HUES48 (cell line): ENCODE data around the gene SPEM1.

ENCODE experiments used
- H3K27ac ChIP-seq: one replicate; pipeline ENCODE4 v1.7.0; 2013; ENCODE audit warnings: low read depth, low read length, inconsistent platforms
- H3K27me3 ChIP-seq: 2 replicates; pipeline ENCODE4 v1.6.1; 2013; ENCODE audit warnings: mild to moderate bottlenecking, low read length; ENCODE audit not compliant: control insufficient read depth, insufficient read depth
- H3K36me3 ChIP-seq: 2 replicates; pipeline ENCODE4 v1.6.1; 2013; ENCODE audit warnings: low read length; ENCODE audit not compliant: control insufficient read depth, insufficient read depth
- H3K4me1 ChIP-seq: 2 replicates; pipeline ENCODE4 v1.6.1; 2013; ENCODE audit warnings: mild to moderate bottlenecking, low read length; ENCODE audit not compliant: control insufficient read depth, insufficient read depth
- H3K4me3 ChIP-seq: 2 replicates; pipeline ENCODE4 v1.5.1; 2013; ENCODE audit warnings: mild to moderate bottlenecking, low read depth, low read length
- H3K9ac ChIP-seq: 2 replicates; pipeline ENCODE4 v1.6.1; 2013; ENCODE audit warnings: mild to moderate bottlenecking, low read depth, low read length, moderate library complexity
- H3K9me3 ChIP-seq: 2 replicates; pipeline ENCODE4 v1.6.1; 2013; ENCODE audit warnings: low read length; ENCODE audit not compliant: control insufficient read depth, insufficient read depth

Gene SPEM1

GRCh38 chr17:7409716-7410115 is 10.4 kb upstream of the SPEM1 start:
- no peak overlapping the region for H3K4me3 ChIP-seq
- H3K4me1 ChIP-seq: peaks cover 6% of the 10 kb centered on the region; the same call in 1 of the 2 replicates
- no peak overlapping the region for H3K27ac ChIP-seq
- H3K9ac ChIP-seq: no peak overlapping the region
- H3K27me3 ChIP-seq: no peaks in the 10 kb centered on the region
- H3K36me3 ChIP-seq: peaks cover 30% of the 10 kb centered on the region
- no peaks in the 10 kb centered on the region for H3K9me3 ChIP-seq

- no peaks in the 10 kb centered on the region for H3K27me3 ChIP-seq
- no peak overlapping the region for H3K27ac ChIP-seq
- H3K4me3 ChIP-seq: no peak overlapping the region
- no peaks in the 10 kb centered on the region for H3K9me3 ChIP-seq
- no peak overlapping the region for H3K9ac ChIP-seq
- peaks cover 41% of the 10 kb centered on the region for H3K36me3 ChIP-seq
- H3K4me1 ChIP-seq: peaks cover 6% of the 10 kb centered on the region; the same call in 1 of the 2 replicates
Measured at GRCh38 chr17:7410634-7411426, 9.3 kb upstream of the SPEM1 start.

GRCh38 chr17:7411427-7411750 is 8.7 kb upstream of the SPEM1 start:
- Histone ChIP-seq H3K27me3 (no peaks in the 10 kb centered on the region), H3K36me3 (peaks cover 46% of the 10 kb centered on the region), H3K4me1 (peaks cover 6% of the 10 kb centered on the region; the same call in 1 of the 2 replicates), H3K9me3 (no peaks in the 10 kb centered on the region), H3K9ac (no peak overlapping the region), H3K27ac (no peak overlapping the region), H3K4me3 (no peak overlapping the region)

- H3K36me3 ChIP-seq: peaks cover 57% of the 10 kb centered on the region
- H3K27me3 ChIP-seq: no peaks in the 10 kb centered on the region
- no peak overlapping the region for H3K9ac ChIP-seq
- no peak overlapping the region for H3K4me3 ChIP-seq
- H3K27ac ChIP-seq: no peak overlapping the region
- H3K4me1 ChIP-seq: no peaks in the 10 kb centered on the region
- no peaks in the 10 kb centered on the region for H3K9me3 ChIP-seq
Measured at GRCh38 chr17:7413346-7413985, 6.7 kb upstream of the SPEM1 start.

GRCh38 chr17:7414837-7415236 is 5.3 kb upstream of the SPEM1 start:
- H3K4me1 ChIP-seq: no peaks in the 10 kb centered on the region
- no peak overlapping the region for H3K27ac ChIP-seq
- H3K9me3 ChIP-seq: no peaks in the 10 kb centered on the region
- H3K4me3 ChIP-seq: no peak overlapping the region
- H3K9ac ChIP-seq: no peak overlapping the region
- H3K36me3 ChIP-seq: peaks cover 44% of the 10 kb centered on the region
- no peaks in the 10 kb centered on the region for H3K27me3 ChIP-seq

- Histone ChIP-seq H3K9ac (no peak overlapping the region), H3K4me3 (no peak overlapping the region), H3K36me3 (peaks cover 34% of the 10 kb centered on the region), H3K4me1 (no peaks in the 10 kb centered on the region), H3K27me3 (no peaks in the 10 kb centered on the region), H3K27ac (no peak overlapping the region), H3K9me3 (no peaks in the 10 kb centered on the region)
Measured at GRCh38 chr17:7415784-7416183, 4.3 kb upstream of the SPEM1 start.

GRCh38 chr17:7416323-7416722 is 3.8 kb upstream of the SPEM1 start:
- Histone ChIP-seq H3K27me3 (no peaks in the 10 kb centered on the region), H3K9ac (no peak overlapping the region), H3K9me3 (no peaks in the 10 kb centered on the region), H3K27ac (no peak overlapping the region), H3K4me1 (no peaks in the 10 kb centered on the region), H3K36me3 (peaks cover 33% of the 10 kb centered on the region), H3K4me3 (no peak overlapping the region)

- Histone ChIP-seq H3K4me1 (no peaks in the 10 kb centered on the region), H3K27ac (no peak overlapping the region), H3K27me3 (no peaks in the 10 kb centered on the region), H3K4me3 (no peak overlapping the region), H3K36me3 (peaks cover 33% of the 10 kb centered on the region), H3K9ac (no peak overlapping the region), H3K9me3 (no peaks in the 10 kb centered on the region)
Measured at GRCh38 chr17:7417056-7417655, 3.0 kb upstream of the SPEM1 start.

- H3K36me3 ChIP-seq: peaks cover 33% of the 10 kb centered on the region
- H3K27ac ChIP-seq: no peak overlapping the region
- no peak overlapping the region for H3K9ac ChIP-seq
- H3K4me3 ChIP-seq: no peak overlapping the region
- H3K4me1 ChIP-seq: no peaks in the 10 kb centered on the region
- no peaks in the 10 kb centered on the region for H3K27me3 ChIP-seq
- H3K9me3 ChIP-seq: no peaks in the 10 kb centered on the region
Measured at GRCh38 chr17:7418472-7419152, 1.5 kb upstream of the SPEM1 start.

- Histone ChIP-seq H3K4me3 (no peak overlapping the region), H3K9me3 (no peaks in the 10 kb centered on the region)
Measured at GRCh38 chr17:7421186-7421585, 1.1 kb downstream of the SPEM1 start.

GRCh38 chr17:7423679-7424078 is 3.6 kb downstream of the SPEM1 start:
- Histone ChIP-seq H3K36me3 (no peaks in the 10 kb centered on the region), H3K9ac (no peak overlapping the region), H3K27ac (no peak overlapping the region), H3K4me3 (no peak overlapping the region), H3K9me3 (no peaks in the 10 kb centered on the region), H3K4me1 (no peaks in the 10 kb centered on the region), H3K27me3 (no peaks in the 10 kb centered on the region)

More at GRCh38 chr17:7421186-7421585, 1.1 kb downstream of the SPEM1 start:
- Histone ChIP-seq H3K9ac (no peak overlapping the region), H3K27me3 (no peaks in the 10 kb centered on the region), H3K36me3 (peaks cover 14% of the 10 kb centered on the region; the same call in 1 of the 2 replicates), H3K27ac (no peak overlapping the region), H3K4me1 (no peaks in the 10 kb centered on the region)
